Activated CD8-positive, alpha-beta memory T cell treated with anti-CD3 and anti-CD28 coated beads for 48 hours (primary cell): ENCODE results near the gene DENND1C.

Experiments used
- DNase-seq, 3 experiments: peaks; one replicate each; pipeline ENCODE4 v3.0.0-alpha.2; 2020; ENCODE audit warnings: low read depth in 2 of 3, low spot score in 2 of 3

DENND1C gene

GRCh38 chr19:6425732-6426620, 55.6 kb downstream of the DENND1C start:
- no peak for DNase-seq

- peak; percentile 85 to 99 (median 95) for DNase-seq
Measured at GRCh38 chr19:6424939-6425731, 56.5 kb downstream of the DENND1C start.

- DNase-seq = no peak
Measured at GRCh38 chr19:6424195-6424938, 57.2 kb downstream of the DENND1C start, which contains the start of gene KHSRP. Gene KHSRP (minus strand): TSS chr19:6424811. CDS start chr19:6424701, 110 bp downstream.

- DNase-seq = no peak
Measured at GRCh38 chr19:6423499-6424194, 57.9 kb downstream of the DENND1C start.

GRCh38 chr19:6421075-6422014, 60.2 kb downstream of the DENND1C start:
- DNase-seq = no peak

GRCh38 chr19:6418562-6418932, 63.0 kb downstream of the DENND1C start:
- DNase-seq = no peak

GRCh38 chr19:6417713-6418561, 63.6 kb downstream of the DENND1C start:
- no peak for DNase-seq
